Measurements from ENCODE around the gene OR9G1. TPM values are rescaled to one million over a fixed set of nuclear protein-coding genes. Genes with fewer than 3 reads are reported as not detected.
A peak's percentile ranks its signal among the peaks of the same experiment; 100 is the strongest.
"Not testable (repeated sequence)": the region's sequence is repeated elsewhere in the genome, so short reads cannot be mapped to it uniquely, and the experiment has no call there.

The OR9G1 gene
- total RNA-seq, 6 donors from 2014 or later, result not detected

DNA sequence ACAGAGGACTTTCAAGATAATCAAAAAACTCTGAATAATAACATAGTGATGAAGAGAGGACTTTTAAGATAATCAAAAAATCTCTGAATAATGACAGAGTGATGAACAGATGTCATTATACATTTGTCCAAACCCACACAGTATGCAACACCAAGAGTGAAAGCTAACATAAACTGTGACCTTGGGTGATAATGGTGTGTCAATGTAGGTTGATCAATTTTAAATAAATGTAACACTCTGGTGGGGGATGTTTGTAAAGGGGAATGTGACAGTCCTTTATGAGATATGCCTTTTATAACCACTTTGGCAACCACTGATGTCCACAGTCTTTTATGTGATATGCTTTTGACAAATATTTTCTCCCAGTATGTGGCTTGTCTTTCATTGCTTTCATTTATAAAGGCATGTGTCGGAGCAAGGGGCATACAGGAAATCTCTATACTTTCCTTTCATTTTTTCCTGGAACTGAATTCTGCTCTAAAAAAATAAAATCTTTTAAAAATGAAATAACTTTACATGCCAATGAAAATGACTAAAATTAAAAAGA is 10.3 kb upstream of the OR9G1 start:
- Histone ChIP-seq H3K4me3 (no peak overlapping the region), H3K27me3 (no peaks in the 10 kb centered on the region), H3K36me3 (no peaks in the 10 kb centered on the region), H3K4me1 (no peaks in the 10 kb centered on the region), H3K27ac (no peak overlapping the region), H3K9me3 (no peaks in the 10 kb centered on the region)
- no peak for ATAC-seq (ENCODE audit: low FRiP score in 2 of 2)
- DNase-seq, result no peak
- TF ChIP-seq POLR2A (IDR thresholded peaks at IDR 0.05) (no peak), EP300 (IDR thresholded peaks at IDR 0.05) (no peak)
- TF ChIP-seq, protein P1, sequence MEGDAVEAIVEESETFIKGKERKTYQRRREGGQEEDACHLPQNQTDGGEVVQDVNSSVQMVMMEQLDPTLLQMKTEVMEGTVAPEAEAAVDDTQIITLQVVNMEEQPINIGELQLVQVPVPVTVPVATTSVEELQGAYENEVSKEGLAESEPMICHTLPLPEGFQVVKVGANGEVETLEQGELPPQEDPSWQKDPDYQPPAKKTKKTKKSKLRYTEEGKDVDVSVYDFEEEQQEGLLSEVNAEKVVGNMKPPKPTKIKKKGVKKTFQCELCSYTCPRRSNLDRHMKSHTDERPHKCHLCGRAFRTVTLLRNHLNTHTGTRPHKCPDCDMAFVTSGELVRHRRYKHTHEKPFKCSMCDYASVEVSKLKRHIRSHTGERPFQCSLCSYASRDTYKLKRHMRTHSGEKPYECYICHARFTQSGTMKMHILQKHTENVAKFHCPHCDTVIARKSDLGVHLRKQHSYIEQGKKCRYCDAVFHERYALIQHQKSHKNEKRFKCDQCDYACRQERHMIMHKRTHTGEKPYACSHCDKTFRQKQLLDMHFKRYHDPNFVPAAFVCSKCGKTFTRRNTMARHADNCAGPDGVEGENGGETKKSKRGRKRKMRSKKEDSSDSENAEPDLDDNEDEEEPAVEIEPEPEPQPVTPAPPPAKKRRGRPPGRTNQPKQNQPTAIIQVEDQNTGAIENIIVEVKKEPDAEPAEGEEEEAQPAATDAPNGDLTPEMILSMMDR (IDR thresholded peaks at IDR 0.05), result no peak
- WGBS, 2 donors, result 69 to 77% methylated on average over 1 of the region's 1 CpG

DNA sequence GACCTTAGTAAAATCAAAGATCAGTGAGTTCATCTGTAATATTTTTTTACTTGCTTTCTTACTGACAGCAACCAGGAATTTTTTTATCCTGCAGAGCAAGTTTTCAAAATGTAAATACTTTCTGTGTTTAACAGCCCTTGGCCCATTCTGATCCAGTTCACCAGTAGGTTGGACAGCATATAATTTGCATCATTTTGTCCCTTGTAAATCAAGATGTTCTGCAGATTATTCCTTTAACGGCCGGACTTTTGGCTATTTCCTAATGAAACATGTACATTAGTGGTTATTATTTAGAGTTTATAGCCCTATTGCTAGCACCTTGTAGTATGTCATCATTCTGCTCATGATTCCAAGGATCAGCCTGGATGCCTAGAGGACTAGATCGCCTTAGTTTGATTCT is 7.7 kb upstream of the OR9G1 start:
- not testable (repeated sequence) for H3K9me3 ChIP-seq; ATAC-seq (ENCODE audit: low FRiP score in 2 of 2)
- WGBS, 2 donors, result 78 to 86% methylated on average over 3 of the region's 3 CpGs

GRCh38 chr11:56693428-56693827 is 5.5 kb upstream of the OR9G1 start:
- WGBS, 2 donors, result 75 to 83% methylated on average over 2 of the region's 2 CpGs

More for the DNA sequence above, 7.7 kb upstream of the OR9G1 start:
- H3K4me3 ChIP-seq, H3K27me3 ChIP-seq, H3K4me1 ChIP-seq, H3K36me3 ChIP-seq, DNase-seq, H3K27ac ChIP-seq: not testable (repeated sequence)

DNA sequence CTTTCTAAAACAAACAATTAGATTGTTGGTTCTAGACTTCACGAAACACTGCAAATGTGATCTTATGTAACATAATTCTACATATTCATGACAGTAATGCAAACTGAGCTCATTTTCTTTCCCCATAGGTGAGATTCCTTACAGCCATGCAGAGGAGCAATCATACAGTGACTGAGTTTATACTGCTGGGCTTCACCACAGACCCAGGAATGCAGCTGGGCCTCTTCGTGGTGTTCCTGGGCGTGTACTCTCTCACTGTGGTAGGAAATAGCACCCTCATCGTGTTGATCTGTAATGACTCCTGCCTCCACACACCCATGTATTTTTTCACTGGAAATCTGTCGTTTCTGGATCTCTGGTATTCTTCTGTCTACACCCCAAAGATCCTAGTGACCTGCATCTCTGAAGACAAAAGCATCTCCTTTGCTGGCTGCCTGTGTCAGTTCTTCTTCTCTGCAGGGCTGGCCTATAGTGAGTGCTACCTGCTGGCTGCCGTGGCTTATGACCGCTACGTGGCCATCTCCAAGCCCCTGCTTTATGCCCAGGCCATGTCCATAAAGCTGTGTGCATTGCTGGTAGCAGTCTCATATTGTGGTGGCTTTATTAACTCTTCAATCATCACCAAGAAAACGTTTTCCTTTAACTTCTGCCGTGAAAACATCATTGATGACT is 1.5 kb downstream of the OR9G1 start:
- Histone ChIP-seq H3K36me3 (no peaks in the 10 kb centered on the region), H3K4me3 (no peak overlapping the region), H3K27me3 (no peaks in the 10 kb centered on the region), H3K9me3 (no peaks in the 10 kb centered on the region), H3K27ac (no peak overlapping the region), H3K4me1 (no peaks in the 10 kb centered on the region)
- 57 to 62% methylated on average over 10 of the region's 10 CpGs for whole genome bisulfite sequencing, 2 donors
- DNase-seq (no peak), ATAC-seq (ENCODE audit: low FRiP score in 2 of 2) (peak; percentile 56 to 70)
- no peak for TF ChIP-seq POLR2A (IDR thresholded peaks at IDR 0.05)
- no peak for TF ChIP-seq EP300 (IDR thresholded peaks at IDR 0.05)
- TF ChIP-seq, protein P1 (IDR thresholded peaks at IDR 0.05), result no peak
- TF ChIP-seq POLR2AphosphoS5 (IDR thresholded peaks at IDR 0.05), result no peak

More at GRCh38 chr11:56693428-56693827, 5.5 kb upstream of the OR9G1 start:
- Histone ChIP-seq H3K36me3 (no peaks in the 10 kb centered on the region), H3K27ac (no peak overlapping the region), H3K9me3 (no peaks in the 10 kb centered on the region), H3K4me1 (no peaks in the 10 kb centered on the region), H3K4me3 (no peak overlapping the region), H3K27me3 (no peaks in the 10 kb centered on the region)
- TF ChIP-seq, protein P1 (IDR thresholded peaks at IDR 0.05), result no peak
- TF ChIP-seq POLR2AphosphoS5 (IDR thresholded peaks at IDR 0.05) (no peak), POLR2A (IDR thresholded peaks at IDR 0.05) (no peak), EP300 (IDR thresholded peaks at IDR 0.05) (no peak)
- DNase-seq, result no peak
- ATAC-seq (ENCODE audit: low FRiP score in 2 of 2), result no peak

DNA sequence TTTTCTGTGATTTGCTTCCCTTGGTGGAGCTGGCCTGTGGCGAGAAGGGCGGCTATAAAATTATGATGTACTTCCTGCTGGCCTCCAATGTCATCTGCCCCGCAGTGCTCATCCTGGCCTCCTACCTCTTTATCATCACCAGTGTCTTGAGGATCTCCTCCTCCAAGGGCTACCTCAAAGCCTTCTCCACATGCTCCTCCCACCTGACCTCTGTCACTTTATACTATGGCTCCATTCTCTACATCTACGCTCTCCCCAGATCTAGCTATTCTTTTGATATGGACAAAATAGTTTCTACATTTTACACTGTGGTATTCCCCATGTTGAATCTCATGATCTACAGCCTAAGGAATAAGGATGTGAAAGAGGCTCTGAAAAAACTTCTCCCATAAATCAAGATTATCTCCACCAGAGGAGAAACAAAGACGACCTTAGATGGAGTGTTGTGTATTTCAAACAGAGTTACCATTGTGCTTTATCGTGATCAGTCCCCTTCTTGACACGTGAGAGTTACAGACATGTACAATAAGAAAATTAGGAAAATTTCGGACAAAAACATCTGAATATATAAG is 2.1 kb downstream of the OR9G1 start:
- Histone ChIP-seq H3K27ac (no peak overlapping the region), H3K4me3 (no peak overlapping the region), H3K27me3 (no peaks in the 10 kb centered on the region), H3K4me1 (no peaks in the 10 kb centered on the region), H3K9me3 (no peaks in the 10 kb centered on the region), H3K36me3 (no peaks in the 10 kb centered on the region)
- DNase-seq, result no peak
- TF ChIP-seq, protein P1 (IDR thresholded peaks at IDR 0.05), result no peak
- TF ChIP-seq EP300 (IDR thresholded peaks at IDR 0.05) (no peak), POLR2AphosphoS5 (IDR thresholded peaks at IDR 0.05) (no peak), POLR2A (IDR thresholded peaks at IDR 0.05) (no peak)
- WGBS, 2 donors, result 65 to 71% methylated on average over 8 of the region's 8 CpGs
- ATAC-seq (ENCODE audit: low FRiP score in 2 of 2), result peak; percentile 33 to 50
